Upper lobe of right lung (tissue), 1 donor: Measurements from ENCODE around the gene SOS2. TPM values are rescaled to one million over a fixed set of nuclear protein-coding genes. Genes with fewer than 3 reads are reported as not detected.

ENCODE experiments used
- ATAC-seq: fragments of 200-7000 bp; cut with Tn5 transposase; one replicate; pipeline ENCODE4 v1.9.1; 2020; ENCODE audit warnings: mild to moderate bottlenecking, moderate library complexity
- DNase-seq: peaks from one replicate; pipeline ENCODE4 v3.0.0-alpha.2; 2020
- H3K27ac ChIP-seq: fragments of 200-600 bp; one replicate; pipeline ENCODE4 v1.8.0; 2022
- H3K27me3 ChIP-seq: fragments of 200-600 bp; one replicate; pipeline ENCODE4 v1.8.0; 2022; ENCODE audit warnings: mild to moderate bottlenecking
- H3K36me3 ChIP-seq: fragments of 200-600 bp; one replicate; pipeline ENCODE4 v1.8.0; 2022
- H3K4me1 ChIP-seq: fragments of 200-600 bp; one replicate; pipeline ENCODE4 v1.8.0; 2022
- H3K4me3 ChIP-seq: fragments of 200-600 bp; one replicate; pipeline ENCODE4 v1.8.0; 2022; ENCODE audit warnings: mild to moderate bottlenecking
- H3K9me3 ChIP-seq: fragments of 200-600 bp; one replicate; pipeline ENCODE4 v1.8.0; 2022
- CTCF ChIP-seq: fragments of 200-600 bp; IDR thresholded peaks from one replicate; pipeline ENCODE4 v1.8.0; 2022; ENCODE audit warnings: antibody characterized with exemption
- intact Hi-C: fragments of 100-400 bp; cut with DNase I; formaldehyde crosslinking; loops from one replicate; pipeline ENCODE4 v1.11.0; 2022
- long read RNA-seq: library from polyadenylated mRNA; unstranded; transcript quantifications from one replicate; pipeline ENCODE4 v2.0.0, GENCODE V29; 2021
- total RNA-seq: library from RNA; stranded (reverse); fragmentation: NEBNext Ultra II Directional; extraction: Animal tissue kit (Norgen Biotek cat#: 25700); gene quantifications from one replicate; pipeline ENCODE4 v1.2.1, GENCODE V29; 2021
- donor health status: DM: no; HTN: yes; CAD: no; lungs with severe emphysema.

Gene SOS2
- 30.3 TPM for total RNA-seq
- long read RNA-seq, full-length matches to known transcripts, result 17 of 35 reads
- long read RNA-seq, partial matches to known transcripts, result 8 of 35 reads
- long read RNA-seq, other reads (novel, unspliced or antisense), result 10 of 35 reads

- no peaks in the 10 kb centered on the region for H3K9me3 ChIP-seq
- H3K36me3 ChIP-seq, result no peaks in the 10 kb centered on the region
- H3K27me3 ChIP-seq, result no peaks in the 10 kb centered on the region
- TF ChIP-seq CTCF, result no peak
- ATAC-seq, result peak; percentile 98
- H3K4me3 ChIP-seq, result peak within 1 kb of the TSS; percentile 78
- intact Hi-C loops, result no loop called here
- peak within 1 kb of the TSS; percentile 96 for H3K27ac ChIP-seq
- DNase-seq, result peak; percentile 95
- peaks cover 21% of the 10 kb centered on the region for H3K4me1 ChIP-seq
Measured at GRCh38 chr14:50231475-50232275, at the start of gene SOS2. SOS2 (minus strand) TSS chr14:50231578; CDS start chr14:50231283, 295 bp downstream.

- Histone ChIP-seq H3K4me1 (no peaks in the 10 kb centered on the region), H3K27ac (no peak overlapping the region), H3K27me3 (no peaks in the 10 kb centered on the region), H3K36me3 (peaks cover under 1% of the 10 kb centered on the region), H3K4me3 (no peak overlapping the region), H3K9me3 (no peaks in the 10 kb centered on the region)
- no peak for DNase-seq
- ATAC-seq, result no peak
- intact Hi-C loops, result no loop called here
- TF ChIP-seq CTCF, result no peak
Measured at GRCh38 chr14:50272498-50272897, 41.1 kb upstream of the SOS2 start.

GRCh38 chr14:50270932-50271331 is 39.6 kb upstream of the SOS2 start:
- ATAC-seq, result no peak
- Histone ChIP-seq H3K4me1 (no peaks in the 10 kb centered on the region), H3K27me3 (no peaks in the 10 kb centered on the region), H3K36me3 (no peaks in the 10 kb centered on the region), H3K27ac (no peak overlapping the region), H3K4me3 (no peak overlapping the region), H3K9me3 (no peaks in the 10 kb centered on the region)
- no peak for TF ChIP-seq CTCF
- DNase-seq, result no peak
- intact Hi-C loops, result no loop called here

GRCh38 chr14:50265029-50265428 is 33.7 kb upstream of the SOS2 start:
- DNase-seq, result no peak
- H3K27ac ChIP-seq, result no peak overlapping the region
- intact Hi-C loops, result no loop called here
- no peak overlapping the region for H3K4me3 ChIP-seq
- H3K9me3 ChIP-seq, result no peaks in the 10 kb centered on the region
- no peak for ATAC-seq
- H3K4me1 ChIP-seq, result no peaks in the 10 kb centered on the region
- H3K36me3 ChIP-seq, result no peaks in the 10 kb centered on the region
- no peak for TF ChIP-seq CTCF
- H3K27me3 ChIP-seq, result no peaks in the 10 kb centered on the region

- DNase-seq, result no peak
- intact Hi-C loops, result no loop called here
- ATAC-seq, result no peak
Measured at GRCh38 chr14:50263321-50263720, 31.9 kb upstream of the SOS2 start.

More at GRCh38 chr14:50263321-50263720, 31.9 kb upstream of the SOS2 start:
- Histone ChIP-seq H3K27me3 (no peaks in the 10 kb centered on the region), H3K4me1 (no peaks in the 10 kb centered on the region), H3K27ac (no peak overlapping the region), H3K4me3 (no peak overlapping the region), H3K36me3 (no peaks in the 10 kb centered on the region), H3K9me3 (no peaks in the 10 kb centered on the region)
- no peak for TF ChIP-seq CTCF
